ENCODE data around the gene NUMBL.
"Not testable (repeated sequence)": the region's sequence is repeated elsewhere in the genome, so short reads cannot be mapped to it uniquely, and the experiment has no call there.

- TF ChIP-seq CTCF, POLR2A (IDR thresholded peaks at IDR 0.05): not testable (repeated sequence)
These were observed 34.8 kb downstream of the NUMBL start for GRCh38 chr19:40655684-40656083.

All from right lobe of liver (tissue), 4 donors.